HG03342 (cell line): ENCODE results near the gene SH3PXD2A.

ENCODE experiments used
- ATAC-seq: cut with Tn5 transposase; IDR thresholded peaks from one replicate; pipeline ENCODE4 v1.9.1; 2021; ENCODE audit warnings: mild to moderate bottlenecking, moderate library complexity; ENCODE audit not compliant: unreplicated experiment

SH3PXD2A gene

GRCh38 chr10:103794996-103795395 is 60.4 kb downstream of the SH3PXD2A start:
- no peak for ATAC-seq

- ATAC-seq, result no peak
Observed at GRCh38 chr10:103793920-103794883, 61.2 kb downstream of the SH3PXD2A start.

- no peak for ATAC-seq
Observed at GRCh38 chr10:103793429-103793828, 61.9 kb downstream of the SH3PXD2A start.

GRCh38 chr10:103792547-103792946 is 62.8 kb downstream of the SH3PXD2A start:
- ATAC-seq, result no peak

- no peak for ATAC-seq
Observed at GRCh38 chr10:103791858-103792257, 63.5 kb downstream of the SH3PXD2A start.

- no peak for ATAC-seq
Observed at GRCh38 chr10:103791291-103791690, 64.1 kb downstream of the SH3PXD2A start.

- no peak for ATAC-seq
Observed at GRCh38 chr10:103790580-103790979, 64.8 kb downstream of the SH3PXD2A start.

GRCh38 chr10:103789771-103790201 is 65.6 kb downstream of the SH3PXD2A start:
- no peak for ATAC-seq

GRCh38 chr10:103789161-103789560 is 66.2 kb downstream of the SH3PXD2A start:
- ATAC-seq, result no peak

GRCh38 chr10:103787331-103787730 is 68.0 kb downstream of the SH3PXD2A start:
- ATAC-seq, result no peak

- ATAC-seq, result no peak
Observed at GRCh38 chr10:103786020-103786419, 69.4 kb downstream of the SH3PXD2A start.

GRCh38 chr10:103784723-103785418 is 70.5 kb downstream of the SH3PXD2A start:
- no peak for ATAC-seq

- ATAC-seq, result no peak
Observed at GRCh38 chr10:103784089-103784488, 71.3 kb downstream of the SH3PXD2A start.

- no peak for ATAC-seq
Observed at GRCh38 chr10:103783681-103784080, 71.7 kb downstream of the SH3PXD2A start.

- ATAC-seq, result no peak
Observed at GRCh38 chr10:103781329-103782061, 73.9 kb downstream of the SH3PXD2A start.

- no peak for ATAC-seq
Observed at GRCh38 chr10:103780242-103781149, 74.9 kb downstream of the SH3PXD2A start.

GRCh38 chr10:103778358-103779139 is 76.8 kb downstream of the SH3PXD2A start:
- no peak for ATAC-seq

GRCh38 chr10:103776878-103777591 is 78.3 kb downstream of the SH3PXD2A start:
- ATAC-seq, result no peak

- no peak for ATAC-seq
Observed at GRCh38 chr10:103775776-103776175, 79.6 kb downstream of the SH3PXD2A start.
